ENCODE data around the gene SNAI3. TPM values are rescaled to one million over a fixed set of nuclear protein-coding genes. Genes with fewer than 3 reads are reported as not detected.

The SNAI3 gene
- total RNA-seq, 1 experiment from 2014 or later = 2.2 TPM

- H3K4me1 ChIP-seq (ENCODE audit: control insufficient read depth in 1 of 2, insufficient read depth in 2 of 2, low read length in 2 of 2) = peaks cover 12 to 15% of the 10 kb centered on the region in 2 experiments
Measured at GRCh38 chr16:88691924-88692560, 5.7 kb upstream of the SNAI3 start.

More at GRCh38 chr16:88691924-88692560, 5.7 kb upstream of the SNAI3 start:
- no peak overlapping the region for H3K27ac ChIP-seq (ENCODE audit: low read depth, low read length)
- ChIA-PET RAD21 (ENCODE audit: low non-redundant PET in 1 of 2, low total read pairs in 2 of 2, uncharacterized antibody in 2 of 2, unreplicated experiment in 2 of 2) (no interaction called here), CTCF (no interaction called here), POLR2A (interaction anchor here (0.6 kb wide), 1 partner anchor 8 kb away, joined by 5 read pairs; no protein-coding TSS in a partner anchor)
- no TSS peak for BruUV-seq (replicated peaks)
- intact Hi-C loops (cut with micrococcal nuclease) = no loop called here
- H3K36me3 ChIP-seq (ENCODE audit: control insufficient read depth in 1 of 2, insufficient read depth in 2 of 2, low read length in 2 of 2) = no peaks in the 10 kb centered on the region
- no peaks in the 10 kb centered on the region for H4K20me1 ChIP-seq (ENCODE audit: insufficient read depth)
- no peaks in the 10 kb centered on the region for H3K27me3 ChIP-seq (ENCODE audit: insufficient read depth, low read length)
- no peak for DNase-seq (ENCODE audit: low read depth, low spot score)
- H3K79me2 ChIP-seq (ENCODE audit: insufficient read depth, low read length) = no peaks in the 10 kb centered on the region
- no peaks in the 10 kb centered on the region for H3K9me3 ChIP-seq (ENCODE audit: control insufficient read depth in 1 of 2, insufficient read depth in 1 of 2, low read depth in 1 of 2, low read length in 2 of 2)
- H3K9ac ChIP-seq (ENCODE audit: low read length) = no peak overlapping the region
- H3K4me2 ChIP-seq (ENCODE audit: low read length) = no peak overlapping the region
- no peaks in the 10 kb centered on the region for H3K9me2 ChIP-seq (ENCODE audit: insufficient read depth)
- no peak for TF ChIP-seq FOSL1 (IDR thresholded peaks at IDR 0.05; ENCODE audit: low read depth)
- TF ChIP-seq SP1 (IDR thresholded peaks at IDR 0.05; ENCODE audit: low read depth) = no peak
- no peak for TF ChIP-seq JUND (IDR thresholded peaks at IDR 0.05)
- no peak for TF ChIP-seq POLR2AphosphoS5 (IDR thresholded peaks at IDR 0.05; ENCODE audit: low read depth, low read length)
- TF ChIP-seq, protein P1, sequence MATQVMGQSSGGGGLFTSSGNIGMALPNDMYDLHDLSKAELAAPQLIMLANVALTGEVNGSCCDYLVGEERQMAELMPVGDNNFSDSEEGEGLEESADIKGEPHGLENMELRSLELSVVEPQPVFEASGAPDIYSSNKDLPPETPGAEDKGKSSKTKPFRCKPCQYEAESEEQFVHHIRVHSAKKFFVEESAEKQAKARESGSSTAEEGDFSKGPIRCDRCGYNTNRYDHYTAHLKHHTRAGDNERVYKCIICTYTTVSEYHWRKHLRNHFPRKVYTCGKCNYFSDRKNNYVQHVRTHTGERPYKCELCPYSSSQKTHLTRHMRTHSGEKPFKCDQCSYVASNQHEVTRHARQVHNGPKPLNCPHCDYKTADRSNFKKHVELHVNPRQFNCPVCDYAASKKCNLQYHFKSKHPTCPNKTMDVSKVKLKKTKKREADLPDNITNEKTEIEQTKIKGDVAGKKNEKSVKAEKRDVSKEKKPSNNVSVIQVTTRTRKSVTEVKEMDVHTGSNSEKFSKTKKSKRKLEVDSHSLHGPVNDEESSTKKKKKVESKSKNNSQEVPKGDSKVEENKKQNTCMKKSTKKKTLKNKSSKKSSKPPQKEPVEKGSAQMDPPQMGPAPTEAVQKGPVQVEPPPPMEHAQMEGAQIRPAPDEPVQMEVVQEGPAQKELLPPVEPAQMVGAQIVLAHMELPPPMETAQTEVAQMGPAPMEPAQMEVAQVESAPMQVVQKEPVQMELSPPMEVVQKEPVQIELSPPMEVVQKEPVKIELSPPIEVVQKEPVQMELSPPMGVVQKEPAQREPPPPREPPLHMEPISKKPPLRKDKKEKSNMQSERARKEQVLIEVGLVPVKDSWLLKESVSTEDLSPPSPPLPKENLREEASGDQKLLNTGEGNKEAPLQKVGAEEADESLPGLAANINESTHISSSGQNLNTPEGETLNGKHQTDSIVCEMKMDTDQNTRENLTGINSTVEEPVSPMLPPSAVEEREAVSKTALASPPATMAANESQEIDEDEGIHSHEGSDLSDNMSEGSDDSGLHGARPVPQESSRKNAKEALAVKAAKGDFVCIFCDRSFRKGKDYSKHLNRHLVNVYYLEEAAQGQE (IDR thresholded peaks at IDR 0.05; ENCODE audit: low read depth) = no peak
- no peak for TF ChIP-seq CTCF (IDR thresholded peaks at IDR 0.05 in 2 of 3, conservative IDR thresholded peaks at IDR 0.05 in 1 of 3; ENCODE audit: borderline replicate concordance in 1 of 3, insufficient read depth in 1 of 3, low read depth in 2 of 3, low read length in 2 of 3)
- no peak for TF ChIP-seq ELF1 (IDR thresholded peaks at IDR 0.05; ENCODE audit: borderline replicate concordance, low read depth)
- no peak overlapping the region for H3K4me3 ChIP-seq (replicated peaks in 1 of 2; ENCODE audit: low read depth in 1 of 2, low read length in 2 of 2)
- no peak overlapping the region for H2AFZ ChIP-seq (ENCODE audit: low read depth, low read length, poor library complexity, severe bottlenecking)
- ATAC-seq = no peak
